RWPE1 (cell line): Measurements from ENCODE around the gene ARHGAP22.

Source experiments
- CTCF ChIA-PET: fragments of 350-600 bp; sonication (Branson Sonifier 250); formaldehyde crosslinking; extraction: SDS; loops from one replicate; lab custom pipeline; 2021; lab: Yijun Ruan, JAX
- POLR2A ChIA-PET: fragments of 400-600 bp; formaldehyde crosslinking; extraction: SDS; loops from one replicate; lab custom pipeline; 2020; ENCODE audit warnings: antibody characterized with exemption; ENCODE audit not compliant: low non-redundant PET; lab: Yijun Ruan, JAX
- DNase-seq: peaks from one replicate; pipeline ENCODE4 v3.0.0; 2012; ENCODE audit warnings: low spot score
- H3K27ac ChIP-seq: fragments of 450-650 bp; 2 replicates; pipeline ENCODE4 v1.5.1; 2017
- CTCF ChIP-seq: fragments of 450-650 bp; conservative IDR thresholded peaks from 2 replicates; pipeline ENCODE4 v1.5.1; 2017; ENCODE audit warnings: low read depth, mild to moderate bottlenecking

Gene ARHGAP22

GRCh38 chr10:48548531-48549135, 56.2 kb downstream of the ARHGAP22 start:
- H3K27ac ChIP-seq, result no peak overlapping the region
- no peak for TF ChIP-seq CTCF
- ChIA-PET POLR2A (no interaction called here), CTCF (interaction anchor here (0.6 to 4.5 kb wide), 2 partner anchors 108 to 110 kb away, joined by 3 to 32 read pairs; no protein-coding TSS in a partner anchor)
- DNase-seq, result no peak

- no peak overlapping the region for H3K27ac ChIP-seq
These were observed 56.9 kb downstream of the ARHGAP22 start for GRCh38 chr10:48547981-48548380.

DNA sequence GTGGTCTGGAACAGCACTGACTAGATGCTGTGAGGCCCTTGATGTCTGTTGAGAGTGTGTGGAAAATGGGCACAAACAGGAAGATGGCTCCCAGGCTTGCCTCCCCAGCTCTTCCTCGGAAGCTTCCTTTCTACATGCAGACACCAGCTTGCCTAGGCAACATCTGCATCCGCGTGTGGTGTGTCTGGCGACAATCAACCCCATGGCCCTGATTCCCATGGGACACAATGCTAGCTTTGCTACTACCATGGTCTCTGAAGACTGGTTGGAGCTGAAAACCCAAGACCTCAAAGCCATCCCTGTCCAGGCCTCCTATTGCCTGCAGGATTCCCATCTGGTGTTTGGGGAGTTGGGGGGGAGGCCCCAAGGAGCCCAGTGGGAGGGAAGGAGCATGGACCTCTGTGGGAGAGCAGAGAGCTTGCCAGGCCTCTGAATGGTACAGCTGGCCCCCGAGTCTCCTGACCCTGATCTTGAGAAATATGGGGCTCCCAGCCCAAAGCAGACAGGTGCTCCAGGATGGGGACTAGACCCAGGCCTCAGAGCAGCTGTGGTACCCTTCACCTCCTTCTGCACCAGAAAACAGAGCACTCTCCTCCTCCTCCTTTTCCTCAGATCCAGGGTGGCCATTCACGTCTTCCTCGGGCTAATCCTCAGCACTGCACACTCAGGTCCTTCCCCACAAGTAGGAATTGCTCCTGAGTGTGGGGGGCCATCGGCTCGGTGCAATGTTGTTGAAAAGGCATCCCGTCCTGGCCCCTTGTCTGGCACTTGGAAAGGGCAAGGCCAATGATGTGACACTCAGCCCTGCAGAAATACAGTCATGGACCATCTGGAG, 57.6 kb downstream of the ARHGAP22 start:
- H3K27ac ChIP-seq, result no peak overlapping the region
- POLR2A ChIA-PET, result interaction anchor here (0.6 kb wide), 1 partner anchor 46 kb away, joined by 8 read pairs; no protein-coding TSS in a partner anchor
- no peak for TF ChIP-seq CTCF
- DNase-seq, result no peak
- CTCF ChIA-PET, result interaction anchor here (4.5 kb wide), 1 partner anchor 109 kb away, joined by 32 read pairs; no protein-coding TSS in a partner anchor

More at GRCh38 chr10:48547981-48548380, 56.9 kb downstream of the ARHGAP22 start:
- TF ChIP-seq CTCF, result no peak
- DNase-seq, result no peak
- ChIA-PET CTCF (interaction anchor here (4.5 kb wide), 1 partner anchor 108 kb away, joined by 32 read pairs; no protein-coding TSS in a partner anchor), POLR2A (interaction anchor here (0.6 kb wide), 1 partner anchor 47 kb away, joined by 8 read pairs; no protein-coding TSS in a partner anchor)

DNA sequence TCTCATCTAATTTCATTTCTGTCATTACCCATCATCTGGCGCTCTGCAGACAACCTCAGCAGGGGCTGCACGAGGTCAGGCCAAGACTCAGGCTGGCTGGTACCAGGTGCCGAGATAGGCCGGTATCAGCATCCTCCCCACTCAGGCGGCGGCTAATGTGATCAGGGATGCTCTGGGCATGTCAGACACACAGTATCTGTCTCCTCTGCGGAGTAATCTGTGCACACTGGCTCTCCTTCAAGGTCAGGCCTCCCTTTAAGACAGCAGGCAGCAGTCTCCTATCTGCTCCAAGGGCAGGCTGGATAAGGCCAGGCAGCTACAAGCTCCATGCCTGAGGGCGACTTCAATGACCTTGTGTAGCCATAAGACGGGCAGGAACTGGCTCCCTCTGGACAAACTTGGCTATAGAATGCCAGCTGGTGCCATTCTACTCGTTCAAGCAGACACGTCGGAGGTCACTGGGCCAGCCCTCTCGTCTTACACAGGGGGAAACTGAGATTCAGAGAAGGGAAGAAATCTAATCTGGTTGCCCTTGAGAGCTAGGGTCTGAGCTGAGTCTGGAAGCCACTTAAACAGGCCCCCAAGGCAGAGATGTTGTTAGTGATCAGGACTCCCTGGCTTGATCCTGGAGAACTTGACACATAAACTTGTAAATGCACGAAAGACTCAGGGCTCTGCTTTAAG, 59.3 kb downstream of the ARHGAP22 start:
- CTCF ChIA-PET, result interaction anchor here (0.5 to 4.5 kb wide), 2 partner anchors 111 to 138 kb away, joined by 4 to 32 read pairs; no protein-coding TSS in a partner anchor
- POLR2A ChIA-PET, result no interaction called here
- DNase-seq, result no peak
- H3K27ac ChIP-seq, result no peak overlapping the region
- TF ChIP-seq CTCF, result no peak

GRCh38 chr10:48543182-48543844, 61.6 kb downstream of the ARHGAP22 start:
- ChIA-PET POLR2A (no interaction called here), CTCF (interaction anchor here (1.5 kb wide), 1 partner anchor 8 kb away, joined by 5 read pairs; no protein-coding TSS in a partner anchor)
- H3K27ac ChIP-seq, result no peak overlapping the region
- DNase-seq, result no peak
- no peak for TF ChIP-seq CTCF
